Stimulated activated CD8-positive, alpha-beta memory T cell treated with anti-CD3 and anti-CD28 coated beads, Interleukin-4, amount 100 ng/mL, for 48 hours (primary cell): Measurements from ENCODE around the gene SULT1A1.
"Not testable (repeated sequence)": the region's sequence is repeated elsewhere in the genome, so short reads cannot be mapped to it uniquely, and the experiment has no call there.

ENCODE experiments used
- DNase-seq: peaks from one replicate; pipeline ENCODE4 v3.0.0-alpha.2; 2020

The SULT1A1 gene

GRCh38 chr16:28589930-28590329 lies 19.9 kb downstream of the SULT1A1 start:
- no peak for DNase-seq

DNA sequence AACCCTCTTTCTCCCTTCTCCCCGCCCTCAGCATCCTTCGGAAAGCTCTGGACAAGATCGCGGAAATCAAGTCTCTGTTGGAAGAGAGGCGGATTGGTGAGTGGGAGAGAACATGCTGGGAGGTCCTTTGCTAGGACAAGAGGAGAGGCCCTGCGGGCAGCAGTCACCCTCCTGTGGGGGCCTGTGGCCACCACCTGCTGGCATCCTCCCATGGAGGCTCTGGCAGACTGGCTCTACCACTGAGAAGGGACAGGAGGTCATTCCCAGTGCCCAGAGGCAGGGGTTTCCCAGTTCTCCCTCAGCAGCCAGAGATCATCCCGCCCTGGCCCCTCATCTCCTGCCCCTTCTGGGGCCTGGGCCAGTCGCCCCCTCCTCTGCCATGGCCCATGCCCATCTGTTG lies 20.8 kb downstream of the SULT1A1 start:
- DNase-seq: no peak

GRCh38 chr16:28587386-28587785 lies 22.5 kb downstream of the SULT1A1 start:
- no peak for DNase-seq

GRCh38 chr16:28586466-28586865 lies 23.4 kb downstream of the SULT1A1 start:
- DNase-seq: no peak

DNA sequence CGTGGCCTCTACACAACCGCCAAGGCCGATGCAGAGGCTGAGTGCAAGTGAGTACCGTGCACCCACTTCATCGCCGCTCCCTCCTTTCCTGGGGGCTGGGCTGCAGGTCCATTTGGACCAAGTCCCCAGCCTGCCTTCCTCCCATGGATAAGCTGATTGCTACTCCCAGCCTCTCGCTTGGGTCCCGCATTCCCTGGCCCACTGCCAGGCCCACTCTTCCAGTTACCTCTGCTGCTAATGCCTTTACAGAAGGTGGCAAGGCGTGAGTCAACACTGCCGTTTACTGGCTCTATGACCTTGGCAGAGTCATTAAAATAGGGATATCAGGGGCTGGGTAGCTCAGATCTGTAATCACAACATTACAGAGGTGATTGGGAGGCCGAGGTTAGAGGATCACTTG lies 24.2 kb downstream of the SULT1A1 start:
- no peak for DNase-seq

GRCh38 chr16:28580726-28581315 lies 29.0 kb downstream of the SULT1A1 start:
- DNase-seq: no peak

GRCh38 chr16:28575446-28576109 lies 34.3 kb downstream of the SULT1A1 start:
- no peak for DNase-seq

DNA sequence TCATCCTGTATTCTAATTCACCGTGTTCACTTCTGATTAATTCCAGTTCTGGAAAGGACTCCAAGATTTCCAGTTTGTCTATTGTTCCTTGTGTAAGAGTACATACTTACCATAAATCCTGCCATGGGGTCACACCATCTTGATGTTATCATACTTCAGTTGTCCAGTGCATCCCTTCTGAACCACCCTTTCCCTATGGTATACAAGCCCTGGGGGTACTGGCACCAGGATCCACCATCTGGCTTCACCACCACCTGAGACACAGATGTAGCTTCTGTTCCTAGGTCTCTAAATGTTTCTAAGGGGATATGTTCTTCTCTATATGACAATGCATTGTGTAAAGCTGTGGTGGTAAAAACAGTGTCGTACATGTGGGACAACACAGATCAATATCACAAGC lies 34.9 kb downstream of the SULT1A1 start:
- DNase-seq: no peak

DNA sequence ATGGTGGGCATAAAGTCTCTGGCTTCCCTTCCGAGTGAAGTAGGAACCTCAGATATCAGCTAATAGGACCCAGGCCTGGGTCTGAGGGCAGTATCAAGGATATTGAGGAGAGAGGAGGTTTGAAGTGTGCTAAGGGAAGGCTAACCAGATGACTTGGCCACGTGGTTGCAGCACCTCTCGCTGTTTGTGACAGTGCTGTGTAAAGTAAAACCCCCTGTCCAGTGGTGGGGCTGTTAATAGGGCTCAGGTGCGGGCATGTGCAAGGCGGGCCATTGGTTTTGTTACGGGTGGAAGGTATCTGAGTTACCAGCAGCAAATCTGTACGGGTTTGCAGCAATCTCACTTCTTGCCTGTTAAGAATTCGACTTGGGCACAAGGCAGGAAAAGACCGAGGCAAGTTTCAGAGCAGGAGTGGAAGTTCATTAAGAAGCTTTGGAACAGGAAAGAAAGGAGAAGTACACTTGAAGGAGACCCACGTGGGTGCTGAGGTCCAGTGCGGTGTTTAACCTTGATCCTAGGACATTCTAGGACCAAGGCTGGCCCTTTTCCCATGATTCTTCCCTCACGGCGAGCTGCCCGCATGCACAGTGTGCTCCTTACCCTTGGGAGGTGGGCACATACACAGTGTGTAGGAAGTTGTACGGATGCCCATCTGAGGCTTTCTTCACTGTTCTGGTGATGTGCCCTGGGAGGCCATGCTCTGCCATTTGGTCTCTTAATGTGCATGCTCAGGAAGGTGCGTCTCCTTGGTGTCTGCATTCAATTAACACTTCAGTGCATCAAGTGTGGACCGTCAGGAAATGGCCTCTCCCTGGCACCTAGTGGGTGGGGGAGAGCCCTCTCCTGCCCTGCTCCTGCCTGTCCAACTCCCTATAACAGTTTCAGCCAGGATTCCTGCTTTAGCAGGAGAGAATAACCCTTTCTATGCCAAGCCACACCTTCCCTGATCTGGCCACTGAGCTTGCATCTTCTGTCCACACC lies 35.8 kb downstream of the SULT1A1 start:
- DNase-seq: no peak

GRCh38 chr16:28572696-28573510 lies 36.9 kb downstream of the SULT1A1 start:
- DNase-seq: no peak

GRCh38 chr16:28569968-28570752 lies 39.7 kb downstream of the SULT1A1 start:
- no peak for DNase-seq

GRCh38 chr16:28569021-28569420 lies 40.8 kb downstream of the SULT1A1 start:
- DNase-seq: no peak

GRCh38 chr16:28567292-28567691 lies 42.6 kb downstream of the SULT1A1 start:
- no peak for DNase-seq

DNA sequence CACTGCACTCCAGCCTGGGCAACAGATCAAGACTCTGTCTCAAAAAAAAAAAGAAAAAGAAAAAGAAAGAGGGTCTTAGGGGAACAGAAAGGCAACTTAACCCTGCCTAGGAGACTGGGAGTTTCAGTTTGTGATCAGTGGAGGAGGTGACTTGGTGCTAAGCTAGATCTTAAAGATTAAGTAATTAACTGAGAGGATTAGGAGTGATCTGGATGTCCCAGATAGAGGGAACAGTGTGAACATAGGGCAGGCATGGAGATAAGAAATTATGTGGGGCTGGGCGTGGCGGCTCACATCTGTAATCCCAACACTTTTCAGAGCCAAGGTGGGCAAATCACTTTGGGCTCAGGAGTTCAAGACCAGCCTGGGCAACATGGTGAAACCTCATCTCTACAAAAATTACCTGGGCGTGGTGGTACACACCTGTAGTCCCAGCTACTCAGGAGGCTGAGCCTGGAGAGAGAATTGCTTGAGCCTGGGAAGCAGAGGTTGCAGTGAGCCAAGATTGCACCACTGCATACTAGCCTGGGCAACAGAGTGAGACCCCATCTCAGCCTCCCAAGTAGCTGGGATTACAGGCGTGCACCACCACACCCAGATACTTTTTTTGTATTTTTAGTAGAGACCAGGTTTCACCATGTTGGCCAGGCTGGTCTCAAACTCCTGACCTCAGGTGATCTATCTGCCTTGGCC lies 43.5 kb downstream of the SULT1A1 start:
- not testable (repeated sequence) for DNase-seq

DNA sequence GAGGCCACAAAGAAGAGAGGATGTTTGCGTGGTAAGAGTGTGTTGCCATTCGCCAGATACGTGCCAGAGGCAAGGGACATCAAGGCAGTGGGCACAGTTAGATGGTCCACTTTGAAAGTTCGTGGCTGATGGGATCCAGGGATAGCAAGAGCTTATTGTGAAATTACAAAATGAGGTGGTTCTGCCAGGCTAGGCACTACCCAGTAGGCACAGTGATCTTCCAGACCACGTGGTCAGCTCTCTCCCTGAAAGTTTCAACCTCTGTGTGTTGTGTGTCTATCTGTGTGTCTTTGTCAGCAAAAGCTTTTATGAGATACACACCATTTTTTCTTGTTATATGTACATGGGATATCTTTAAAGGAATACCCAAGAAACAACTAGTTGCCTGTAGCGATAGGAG lies 46.6 kb downstream of the SULT1A1 start:
- no peak for DNase-seq

DNA sequence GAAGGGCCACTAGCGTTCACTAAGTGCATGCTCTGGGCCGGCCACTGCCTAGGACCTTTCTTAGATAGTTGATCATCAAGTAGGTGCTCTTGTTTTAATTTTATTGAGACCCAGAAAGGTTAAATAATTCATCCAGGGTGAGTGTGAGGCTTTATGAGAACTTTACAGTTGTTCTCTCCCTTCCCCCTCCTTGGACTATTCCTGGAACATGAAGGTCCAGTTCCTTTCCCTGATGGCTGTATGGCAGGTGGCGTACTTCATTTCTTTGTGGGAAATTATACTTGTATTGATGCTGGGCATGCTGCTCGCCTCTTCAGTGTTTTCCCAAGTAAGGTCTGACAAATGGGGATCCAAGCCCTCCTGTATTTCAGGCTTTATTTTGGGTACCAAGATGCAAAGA lies 47.6 kb downstream of the SULT1A1 start:
- no peak for DNase-seq

- no peak for DNase-seq
Measured at GRCh38 chr16:28561557-28562187, 48.2 kb downstream of the SULT1A1 start.

GRCh38 chr16:28558456-28558855 lies 51.4 kb downstream of the SULT1A1 start:
- DNase-seq: no peak

GRCh38 chr16:28556914-28557320 lies 52.9 kb downstream of the SULT1A1 start:
- no peak for DNase-seq

GRCh38 chr16:28555561-28555960 lies 54.3 kb downstream of the SULT1A1 start:
- no peak for DNase-seq
